LNCaP clone FGC (cell line): ENCODE data around the gene RPGRIP1L.

ENCODE experiments used
- DNase-seq: peaks from one replicate; pipeline ENCODE4 v3.0.0-alpha.2; 2011; ENCODE audit warnings: low read depth
- H3K4me3 ChIP-seq: 2 replicates; pipeline ENCODE4 v1.5.1; 2011; ENCODE audit warnings: mild to moderate bottlenecking, low read depth, low read length, control low read depth
- TF ChIP-seq, protein P1 (sequence below): IDR thresholded peaks from 2 replicates; pipeline ENCODE4 v1.5.1; 2012; ENCODE audit warnings: mild to moderate bottlenecking; ENCODE audit not compliant: control insufficient read depth, insufficient read depth; ENCODE audit errors: extremely low read depth

Gene RPGRIP1L

GRCh38 chr16:53581784-53582183 lies 121.9 kb downstream of the RPGRIP1L start:
- TF ChIP-seq, protein P1, sequence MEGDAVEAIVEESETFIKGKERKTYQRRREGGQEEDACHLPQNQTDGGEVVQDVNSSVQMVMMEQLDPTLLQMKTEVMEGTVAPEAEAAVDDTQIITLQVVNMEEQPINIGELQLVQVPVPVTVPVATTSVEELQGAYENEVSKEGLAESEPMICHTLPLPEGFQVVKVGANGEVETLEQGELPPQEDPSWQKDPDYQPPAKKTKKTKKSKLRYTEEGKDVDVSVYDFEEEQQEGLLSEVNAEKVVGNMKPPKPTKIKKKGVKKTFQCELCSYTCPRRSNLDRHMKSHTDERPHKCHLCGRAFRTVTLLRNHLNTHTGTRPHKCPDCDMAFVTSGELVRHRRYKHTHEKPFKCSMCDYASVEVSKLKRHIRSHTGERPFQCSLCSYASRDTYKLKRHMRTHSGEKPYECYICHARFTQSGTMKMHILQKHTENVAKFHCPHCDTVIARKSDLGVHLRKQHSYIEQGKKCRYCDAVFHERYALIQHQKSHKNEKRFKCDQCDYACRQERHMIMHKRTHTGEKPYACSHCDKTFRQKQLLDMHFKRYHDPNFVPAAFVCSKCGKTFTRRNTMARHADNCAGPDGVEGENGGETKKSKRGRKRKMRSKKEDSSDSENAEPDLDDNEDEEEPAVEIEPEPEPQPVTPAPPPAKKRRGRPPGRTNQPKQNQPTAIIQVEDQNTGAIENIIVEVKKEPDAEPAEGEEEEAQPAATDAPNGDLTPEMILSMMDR: no peak
- no peak for DNase-seq
- H3K4me3 ChIP-seq: no peak overlapping the region

GRCh38 chr16:53580038-53580802 lies 123.4 kb downstream of the RPGRIP1L start:
- TF ChIP-seq, protein P1: no peak
- DNase-seq: no peak
- H3K4me3 ChIP-seq: no peak overlapping the region

DNA sequence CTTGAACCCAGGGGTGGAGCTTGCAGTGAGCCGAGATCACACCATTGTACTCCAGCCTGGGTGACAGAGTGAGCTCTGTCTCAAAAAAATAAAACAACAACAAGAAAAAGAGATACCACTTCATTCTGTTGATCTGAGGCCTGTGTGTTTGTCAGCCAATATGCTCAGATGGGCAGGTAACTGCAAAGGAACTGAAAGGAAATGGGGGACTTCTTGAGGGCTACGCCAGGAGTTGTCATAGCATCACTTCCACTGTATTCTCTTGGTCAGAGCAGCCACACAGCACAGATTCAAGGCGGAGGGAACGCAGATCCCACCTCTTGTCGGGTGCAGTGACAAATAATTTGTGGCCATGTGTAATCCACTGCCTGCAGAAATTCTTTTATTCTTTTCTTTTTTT lies 126.8 kb downstream of the RPGRIP1L start:
- no peak for DNase-seq
- TF ChIP-seq, protein P1: no peak
- no peak overlapping the region for H3K4me3 ChIP-seq

- TF ChIP-seq, protein P1: no peak
- no peak overlapping the region for H3K4me3 ChIP-seq
- no peak for DNase-seq
These were observed 127.4 kb downstream of the RPGRIP1L start for GRCh38 chr16:53576210-53576609.

DNA sequence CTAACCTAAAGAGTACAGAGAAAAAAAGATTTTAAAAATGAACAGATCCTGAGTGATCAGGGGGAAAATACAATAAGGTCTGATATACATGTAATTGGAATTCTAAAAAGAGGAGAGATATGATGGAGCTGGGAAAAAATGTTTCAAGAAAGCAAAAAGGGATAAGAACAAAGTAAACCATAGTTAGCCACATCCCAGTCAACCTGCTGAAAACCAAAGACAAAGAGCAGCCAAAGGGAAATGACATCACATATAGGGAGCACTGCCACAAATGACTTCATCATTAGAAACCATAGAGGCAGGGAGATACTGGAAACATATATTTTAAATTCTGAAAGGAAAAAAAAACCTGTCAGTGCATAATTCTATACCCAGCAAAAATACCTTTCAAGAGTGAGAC lies 131.9 kb downstream of the RPGRIP1L start:
- DNase-seq: no peak
- TF ChIP-seq, protein P1: no peak
- no peak overlapping the region for H3K4me3 ChIP-seq

DNA sequence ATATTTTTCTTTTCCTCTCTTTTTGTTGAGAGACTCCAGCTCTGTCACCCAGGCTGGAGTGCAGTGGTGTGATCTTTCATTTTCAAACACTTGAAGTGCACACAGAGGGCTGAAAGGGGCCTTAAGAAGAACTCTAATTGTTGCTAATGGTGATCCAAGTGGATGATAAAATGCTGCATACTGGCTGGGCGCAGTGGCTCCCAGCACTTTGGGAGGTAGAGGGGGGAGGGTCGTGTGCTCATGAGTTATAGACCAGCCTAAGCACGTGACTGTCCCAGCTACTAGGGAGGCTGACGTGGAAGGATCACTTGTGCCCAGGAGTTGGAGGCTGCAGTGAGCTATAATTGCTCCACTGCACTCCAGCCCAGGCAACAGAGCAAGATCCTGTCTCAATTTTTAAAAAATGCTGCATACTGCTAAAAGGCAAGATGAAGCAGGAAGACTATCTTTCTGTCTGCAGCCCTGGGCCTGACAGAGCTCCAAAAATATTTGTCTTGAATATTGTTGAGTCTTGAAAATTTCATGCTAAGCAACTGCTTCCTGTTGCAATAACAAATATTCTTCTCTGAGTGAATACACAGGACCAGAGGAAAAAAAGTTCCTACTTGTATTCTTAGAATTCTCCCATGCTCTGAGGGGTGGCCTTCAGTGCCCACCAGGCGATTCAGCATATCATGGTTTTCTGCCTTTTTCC lies 137.0 kb downstream of the RPGRIP1L start:
- no peak for DNase-seq
- TF ChIP-seq, protein P1: no peak

More for the DNA sequence above, 137.0 kb downstream of the RPGRIP1L start:
- no peak overlapping the region for H3K4me3 ChIP-seq
